PC-3 (cell line): ENCODE results near the gene MBNL1.

Source experiments
- CTCF ChIP-seq: fragments of 300-600 bp; sonication (generic); conservative IDR thresholded peaks from 2 replicates; pipeline ENCODE4 v1.5.1; 2017; ENCODE audit warnings: antibody characterized with exemption, low read depth, mild to moderate bottlenecking, low read length
- EZH2 ChIP-seq: fragments of 300-600 bp; sonication (generic); IDR thresholded peaks from one replicate; pipeline ENCODE4 v1.6.1; 2017; ENCODE audit warnings: antibody characterized with exemption, mild to moderate bottlenecking, low read length; ENCODE audit not compliant: unreplicated experiment
- EZH2phosphoT487 ChIP-seq: fragments of 300-600 bp; sonication (generic); IDR thresholded peaks from 2 replicates; pipeline ENCODE4 v1.6.1; 2018; ENCODE audit warnings: mild to moderate bottlenecking, antibody characterized with exemption, low read length, borderline replicate concordance

GRCh38 chr3:152318512-152318911 is 49.8 kb downstream of the MBNL1 start:
- TF ChIP-seq CTCF (no peak), EZH2 (no peak), EZH2phosphoT487 (no peak)
